Tibial artery (tissue), 4 donors: ENCODE results near the gene B3GNT8.
"Not testable (repeated sequence)": the region's sequence is repeated elsewhere in the genome, so short reads cannot be mapped to it uniquely, and the experiment has no call there.

Experiments
- DNase-seq, 2 donors: peaks; one replicate each; pipeline ENCODE4 v3.0.0-alpha.2; 2019
- H3K27ac ChIP-seq, 2 donors: fragments of 200-600 bp; sonication (generic) in 1 of 2; 1 replicate in 1 of 2; 2 replicates in 1 of 2; pipeline ENCODE4 v1.5.1; 2018 to 2019; ENCODE audit warnings: mild to moderate bottlenecking in 1 of 2
- H3K27me3 ChIP-seq, 2 donors: fragments of 200-600 bp; sonication (generic) in 1 of 2; one replicate each; pipeline versions ENCODE4 v1.5.1 to v1.6.0; 2016 to 2019
- H3K36me3 ChIP-seq, 3 donors: fragments of 200-600 bp; sonication (generic) in 2 of 3; one replicate each; pipeline ENCODE4 v1.5.1; 2016 to 2019; ENCODE audit warnings: mild to moderate bottlenecking in 2 of 3
- H3K4me1 ChIP-seq, 4 donors: fragments of 200-600 bp; sonication (generic) in 2 of 4; 1 replicate in 3 of 4; 2 replicates in 1 of 4; pipeline ENCODE4 v1.5.1; 2016 to 2019
- H3K4me3 ChIP-seq, 2 donors: fragments of 200-600 bp; sonication (generic) in 1 of 2; 1 replicate in 1 of 2; 2 replicates in 1 of 2; pipeline ENCODE4 v1.5.1; 2018 to 2019; ENCODE audit warnings: mild to moderate bottlenecking in 2 of 2
- H3K9me3 ChIP-seq, 3 donors: fragments of 200-600 bp; sonication (generic) in 1 of 3; one replicate each; pipeline ENCODE4 v1.5.1; 2016 to 2019
- CTCF ChIP-seq, 2 experiments: fragments of 200-600 bp in 1 of 2; fragments of 450-650 bp in 1 of 2; IDR thresholded peaks; one replicate each; pipeline ENCODE4 v1.5.1; 2017 to 2019; ENCODE audit warnings: antibody characterized with exemption in 2 of 2, mild to moderate bottlenecking in 1 of 2, moderate library complexity in 1 of 2
- intact Hi-C: fragments of 100-400 bp; cut with DNase I; formaldehyde crosslinking; loops from one replicate; pipeline ENCODE4 v1.15.0; 2023; ENCODE audit warnings: low total_unique reads

The B3GNT8 gene

DNA sequence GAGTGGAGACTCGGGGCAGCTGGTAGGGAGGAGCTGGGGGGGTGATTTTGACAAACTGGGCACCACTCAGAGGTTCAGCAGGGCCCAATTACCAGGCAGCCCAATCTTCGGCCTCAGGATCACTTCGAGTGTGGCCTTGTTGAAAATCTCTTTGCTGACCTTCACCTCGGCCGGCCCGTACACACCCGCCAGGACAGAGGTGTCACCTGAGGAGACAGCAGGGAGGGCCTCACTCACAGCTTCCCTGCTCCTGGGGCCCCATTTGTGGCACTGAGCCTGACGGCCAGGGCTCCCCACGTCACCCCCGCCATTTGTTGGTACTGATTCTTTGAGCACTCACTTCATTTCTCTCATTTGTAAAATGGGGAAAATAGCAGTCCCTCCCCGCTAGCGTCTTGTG lies 34.4 kb downstream of the B3GNT8 start:
- Histone ChIP-seq H3K4me3 (no peak overlapping the region), H3K27ac (no peak overlapping the region), H3K36me3 (peaks cover 21 to 51% (median 29%) of the 10 kb centered on the region in 3 donors), H3K9me3 (no peaks in the 10 kb centered on the region), H3K4me1 (peaks cover 0 to 18% (median 8%) of the 10 kb centered on the region in 4 donors), H3K27me3 (no peaks in the 10 kb centered on the region)
- TF ChIP-seq CTCF (IDR thresholded peaks at IDR 0.05), result no peak
- intact Hi-C loops, result no loop called here
- DNase-seq, result no peak

GRCh38 chr19:41391618-41392017 lies 35.6 kb downstream of the B3GNT8 start:
- Histone ChIP-seq H3K4me3 (no peak overlapping the region), H3K36me3 (peaks cover 24 to 62% (median 37%) of the 10 kb centered on the region in 3 donors), H3K27ac (no peak overlapping the region), H3K27me3 (no peaks in the 10 kb centered on the region), H3K9me3 (no peaks in the 10 kb centered on the region), H3K4me1 (peaks cover 0 to 14% (median 6%) of the 10 kb centered on the region in 4 donors)
- no peak for DNase-seq
- no peak for TF ChIP-seq CTCF (IDR thresholded peaks at IDR 0.05)
- intact Hi-C loops, result no loop called here

DNA sequence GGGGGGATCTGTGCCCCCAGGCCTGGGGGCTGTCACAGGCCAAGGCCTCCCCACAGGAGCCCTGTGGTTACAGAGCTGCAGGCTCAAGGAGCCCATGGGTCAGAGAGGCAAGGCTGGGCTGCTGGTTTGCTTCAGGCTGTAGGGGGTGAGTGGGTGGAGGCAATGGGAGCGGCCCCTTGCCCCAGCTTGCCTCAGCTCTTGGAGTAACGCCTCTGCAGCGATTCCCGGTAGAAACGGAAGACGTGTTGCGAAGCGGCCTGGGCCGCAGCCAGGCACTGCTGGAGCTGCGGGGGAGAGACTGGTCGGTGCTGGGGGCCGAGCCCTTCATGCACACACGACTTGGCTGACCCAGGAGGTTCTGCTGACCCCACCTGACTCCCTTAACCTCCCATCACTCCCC lies 40.7 kb downstream of the B3GNT8 start:
- H3K4me3 ChIP-seq, result no peak overlapping the region
- no peaks in the 10 kb centered on the region for H3K4me1 ChIP-seq
- no peak for DNase-seq
- TF ChIP-seq CTCF (IDR thresholded peaks at IDR 0.05), result no peak
- intact Hi-C loops, result no loop called here
- no peaks in the 10 kb centered on the region for H3K27me3 ChIP-seq
- H3K36me3 ChIP-seq, result peaks cover 20 to 94% (median 48%) of the 10 kb centered on the region in 3 donors
- H3K27ac ChIP-seq, result no peak overlapping the region
- no peaks in the 10 kb centered on the region for H3K9me3 ChIP-seq

DNA sequence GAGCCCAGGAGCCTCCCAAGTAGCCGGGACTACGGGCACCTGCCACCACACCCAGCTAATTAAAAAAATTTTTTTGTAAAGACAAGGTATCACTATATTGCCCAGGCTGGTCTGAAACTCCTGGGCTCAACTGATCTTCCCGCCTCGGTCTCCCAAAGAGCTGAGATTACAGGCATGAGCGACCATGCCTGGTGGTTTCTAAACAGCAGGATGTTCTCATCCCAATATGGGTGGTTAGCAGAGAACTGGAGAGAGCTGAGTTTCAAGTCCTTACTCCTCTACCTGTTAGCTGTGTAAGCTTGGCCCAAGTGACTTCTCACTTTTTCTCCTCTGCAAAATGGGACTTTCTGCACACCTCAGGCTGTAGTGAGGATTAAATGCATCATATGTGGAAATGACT lies 42.8 kb downstream of the B3GNT8 start:
- intact Hi-C loops, result no loop called here
- H3K36me3 ChIP-seq, result peaks cover 10 to 74% (median 28%) of the 10 kb centered on the region in 3 donors

GRCh38 chr19:41381536-41381935 lies 45.6 kb downstream of the B3GNT8 start:
- intact Hi-C loops, DNase-seq, H3K4me1 ChIP-seq: not testable (repeated sequence)

More for the DNA sequence above, 42.8 kb downstream of the B3GNT8 start:
- Histone ChIP-seq H3K27me3 (no peaks in the 10 kb centered on the region), H3K4me3 (no peak overlapping the region), H3K9me3 (no peaks in the 10 kb centered on the region), H3K4me1 (no peaks in the 10 kb centered on the region), H3K27ac (no peak overlapping the region)
- no peak for TF ChIP-seq CTCF (IDR thresholded peaks at IDR 0.05)
- DNase-seq, result no peak

DNA sequence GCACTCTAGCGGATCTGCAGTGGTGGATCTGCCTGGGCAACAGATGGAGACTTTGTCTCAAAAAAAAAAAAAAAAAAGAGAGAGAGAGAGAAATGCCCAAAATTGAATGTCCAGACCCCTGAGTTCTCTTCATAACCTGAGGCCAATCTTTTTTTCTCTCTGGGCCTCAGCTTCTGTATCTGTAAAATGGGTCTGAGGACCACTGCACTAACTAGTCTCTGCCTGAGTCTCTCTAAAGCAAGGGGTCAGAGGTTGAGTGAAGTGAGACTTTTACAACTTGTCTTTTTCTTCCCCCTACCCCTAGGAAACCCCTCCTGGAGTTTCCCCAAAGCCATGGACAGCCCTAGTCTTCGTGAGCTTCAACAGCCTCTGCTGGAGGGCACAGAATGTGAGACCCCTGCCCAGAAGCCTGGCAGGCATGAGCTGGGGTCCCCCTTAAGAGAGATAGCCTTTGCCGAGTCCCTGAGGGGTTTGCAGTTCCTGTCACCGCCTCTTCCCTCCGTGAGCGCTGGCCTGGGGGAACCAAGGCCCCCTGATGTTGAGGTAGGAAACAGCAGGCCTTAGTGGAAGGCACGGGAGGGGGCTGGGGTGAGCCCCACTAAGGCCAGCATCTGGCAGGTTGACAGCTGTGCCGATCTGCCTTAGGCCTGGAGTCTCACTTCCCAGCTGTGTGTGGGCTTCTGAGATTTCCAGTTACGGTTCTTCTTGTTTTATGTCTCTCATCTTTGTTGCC lies 49.0 kb downstream of the B3GNT8 start:
- H3K27me3 ChIP-seq, result no peaks in the 10 kb centered on the region
- no peaks in the 10 kb centered on the region for H3K9me3 ChIP-seq
- intact Hi-C loops, result no loop called here
- no peak overlapping the region for H3K27ac ChIP-seq
- H3K36me3 ChIP-seq, result peaks cover 0 to 19% (median 0%) of the 10 kb centered on the region in 3 donors
- DNase-seq, result no peak
- peaks cover 0 to 27% (median 15%) of the 10 kb centered on the region in 4 donors for H3K4me1 ChIP-seq
- H3K4me3 ChIP-seq, result no peak overlapping the region
- no peak for TF ChIP-seq CTCF (IDR thresholded peaks at IDR 0.05)

More at GRCh38 chr19:41381536-41381935, 45.6 kb downstream of the B3GNT8 start:
- H3K27me3 ChIP-seq, H3K4me3 ChIP-seq, H3K27ac ChIP-seq, H3K9me3 ChIP-seq: not testable (repeated sequence)
- peaks cover 3 to 52% (median 18%) of the 10 kb centered on the region in 3 donors for H3K36me3 ChIP-seq
